Neural progenitor cell (in vitro differentiated cells): ENCODE results near the gene ARPP21.

Source experiments
- CTCF ChIP-seq: fragments of 200-600 bp; sonication (generic); IDR thresholded peaks from 2 replicates; pipeline ENCODE4 v1.5.1; 2017; ENCODE audit warnings: antibody characterized with exemption, mild to moderate bottlenecking
- EZH2phosphoT487 ChIP-seq: fragments of 200-600 bp; sonication (generic); IDR thresholded peaks from 2 replicates; pipeline ENCODE4 v1.6.1; 2017; ENCODE audit warnings: antibody characterized with exemption

- TF ChIP-seq CTCF = no peak
- TF ChIP-seq EZH2phosphoT487 = no peak
Observed at GRCh38 chr3:35616346-35616745, 23.0 kb upstream of the ARPP21 start.
